Keratinocyte (primary cell): ENCODE measurements around the gene ATXN2.

Source experiments
- EZH2 ChIP-seq: IDR thresholded peaks from one replicate; pipeline ENCODE4 v1.6.1; 2012; ENCODE audit warnings: inconsistent platforms, mild to moderate bottlenecking, low read length, moderate library complexity
- TF ChIP-seq, protein P1 (sequence below), 3 experiments: IDR thresholded peaks in 1 of 3; conservative IDR thresholded peaks in 1 of 3; optimal IDR thresholded peaks in 1 of 3; 2 replicates in 2 of 3; 3 replicates in 1 of 3; pipeline versions ENCODE3 to v1.5.1; 2011; ENCODE audit warnings: low read length in 3 of 3, mild to moderate bottlenecking in 3 of 3, moderate library complexity in 2 of 3, control low read depth in 1 of 3, inconsistent platforms in 1 of 3; ENCODE audit not compliant: insufficient read depth in 2 of 3; ENCODE audit errors: extremely low read depth in 1 of 3

DNA sequence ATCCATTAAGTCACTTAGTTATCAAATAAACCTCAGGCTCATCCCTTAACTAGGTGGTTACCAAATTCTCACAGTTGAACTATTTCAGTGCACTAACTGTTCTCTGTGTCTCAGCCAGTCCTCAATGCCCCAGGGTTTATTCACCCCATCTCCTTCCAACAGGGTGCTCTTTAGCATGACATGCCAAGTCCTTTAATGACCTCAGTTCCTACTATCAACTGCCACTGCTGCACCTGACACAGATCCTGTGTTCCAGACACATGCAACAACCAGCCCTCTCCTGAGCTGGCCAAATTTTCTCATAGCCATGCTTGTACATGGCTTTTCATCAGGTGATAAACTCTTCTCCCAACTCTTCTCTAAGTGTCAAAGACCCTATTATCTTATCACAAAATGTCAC is 80.0 kb downstream of the ATXN2 start:
- TF ChIP-seq, protein P1, sequence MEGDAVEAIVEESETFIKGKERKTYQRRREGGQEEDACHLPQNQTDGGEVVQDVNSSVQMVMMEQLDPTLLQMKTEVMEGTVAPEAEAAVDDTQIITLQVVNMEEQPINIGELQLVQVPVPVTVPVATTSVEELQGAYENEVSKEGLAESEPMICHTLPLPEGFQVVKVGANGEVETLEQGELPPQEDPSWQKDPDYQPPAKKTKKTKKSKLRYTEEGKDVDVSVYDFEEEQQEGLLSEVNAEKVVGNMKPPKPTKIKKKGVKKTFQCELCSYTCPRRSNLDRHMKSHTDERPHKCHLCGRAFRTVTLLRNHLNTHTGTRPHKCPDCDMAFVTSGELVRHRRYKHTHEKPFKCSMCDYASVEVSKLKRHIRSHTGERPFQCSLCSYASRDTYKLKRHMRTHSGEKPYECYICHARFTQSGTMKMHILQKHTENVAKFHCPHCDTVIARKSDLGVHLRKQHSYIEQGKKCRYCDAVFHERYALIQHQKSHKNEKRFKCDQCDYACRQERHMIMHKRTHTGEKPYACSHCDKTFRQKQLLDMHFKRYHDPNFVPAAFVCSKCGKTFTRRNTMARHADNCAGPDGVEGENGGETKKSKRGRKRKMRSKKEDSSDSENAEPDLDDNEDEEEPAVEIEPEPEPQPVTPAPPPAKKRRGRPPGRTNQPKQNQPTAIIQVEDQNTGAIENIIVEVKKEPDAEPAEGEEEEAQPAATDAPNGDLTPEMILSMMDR (optimal IDR thresholded peaks at IDR 0.05 in 1 of 3, IDR thresholded peaks at IDR 0.05 in 1 of 3, conservative IDR thresholded peaks at IDR 0.05 in 1 of 3; ENCODE audit: extremely low read depth in 1 of 3, insufficient read depth in 2 of 3, low read length in 3 of 3) = no peak
- no peak for TF ChIP-seq EZH2
